ENCODE data around the gene YPEL3.

The YPEL3 gene

GRCh38 chr16:30068750-30069610, 27.0 kb downstream of the YPEL3 start:
- no peak for DNase-seq (ENCODE audit: low spot score)

GRCh38 chr16:30068333-30068732, 27.7 kb downstream of the YPEL3 start:
- no peak for DNase-seq (ENCODE audit: low spot score)

- no peak for DNase-seq (ENCODE audit: low spot score)
Measured at GRCh38 chr16:30067584-30067916, 28.5 kb downstream of the YPEL3 start.

GRCh38 chr16:30066761-30067583, 29.0 kb downstream of the YPEL3 start:
- peak; percentile 73 for DNase-seq (ENCODE audit: low spot score)

- DNase-seq (ENCODE audit: low spot score): no peak
Measured at GRCh38 chr16:30065943-30066760, 29.9 kb downstream of the YPEL3 start.

GRCh38 chr16:30065102-30065942, 30.7 kb downstream of the YPEL3 start, which contains the start of gene ALDOA:
Gene ALDOA, plus strand, starts transcription at chr16:30065760. Its CDS starts 1,138 bp downstream, at chr16:30066898.
- peak; percentile 90 for DNase-seq (ENCODE audit: low spot score)

GRCh38 chr16:30064729-30065101, 31.3 kb downstream of the YPEL3 start:
- peak; percentile 85 for DNase-seq (ENCODE audit: low spot score)

GRCh38 chr16:30063893-30064728, 31.9 kb downstream of the YPEL3 start:
- DNase-seq (ENCODE audit: low spot score): peak; percentile 62

GRCh38 chr16:30063278-30063892, 32.6 kb downstream of the YPEL3 start:
- no peak for DNase-seq (ENCODE audit: low spot score)

- DNase-seq (ENCODE audit: low spot score): no peak
Measured at GRCh38 chr16:30060836-30061554, 35.0 kb downstream of the YPEL3 start.

GRCh38 chr16:30060346-30060745, 35.7 kb downstream of the YPEL3 start:
- DNase-seq (ENCODE audit: low spot score): no peak

- peak; percentile 61 for DNase-seq (ENCODE audit: low spot score)
Measured at GRCh38 chr16:30054959-30055553, 41.0 kb downstream of the YPEL3 start.

- no peak for DNase-seq (ENCODE audit: low spot score)
Measured at GRCh38 chr16:30054451-30054850, 41.6 kb downstream of the YPEL3 start.

GRCh38 chr16:30053376-30054015, 42.5 kb downstream of the YPEL3 start:
- DNase-seq (ENCODE audit: low spot score): no peak

GRCh38 chr16:30052671-30053372, 43.2 kb downstream of the YPEL3 start:
- peak; percentile 91 for DNase-seq (ENCODE audit: low spot score)

- DNase-seq (ENCODE audit: low spot score): no peak
Measured at GRCh38 chr16:30051518-30051917, 44.5 kb downstream of the YPEL3 start.

GRCh38 chr16:30049871-30050270, 46.1 kb downstream of the YPEL3 start:
- DNase-seq (ENCODE audit: low spot score): no peak

GRCh38 chr16:30046588-30046987, 49.4 kb downstream of the YPEL3 start:
- DNase-seq (ENCODE audit: low spot score): no peak

All from D341Med (cell line).